Upper lobe of left lung (tissue), 6 donors: ENCODE results near the gene DSTYK. TPM values are rescaled to one million over a fixed set of nuclear protein-coding genes. Genes with fewer than 3 reads are reported as not detected.

Experiments
- ATAC-seq, 2 donors: fragments of 200-7000 bp; cut with Tn5 transposase; one replicate each; pipeline ENCODE4 v1.9.1; 2022; ENCODE audit warnings: mild to moderate bottlenecking in 2 of 2, moderate library complexity in 2 of 2; ENCODE audit not compliant: low FRiP score in 2 of 2
- DNase-seq, 2 donors: peaks; one replicate each; pipeline ENCODE4 v3.0.0-alpha.2; 2019 to 2020
- H3K27ac ChIP-seq, 4 donors: fragments of 200-600 bp; sonication (generic); one replicate each; pipeline ENCODE4 v1.5.1; 2016 to 2019
- H3K27me3 ChIP-seq, 4 donors: fragments of 200-600 bp; sonication (generic); one replicate each; pipeline ENCODE4 v1.5.1; 2017 to 2019
- H3K36me3 ChIP-seq, 4 donors: fragments of 200-600 bp; sonication (generic); one replicate each; pipeline ENCODE4 v1.5.1; 2016 to 2019
- H3K4me1 ChIP-seq, 4 donors: fragments of 200-600 bp; sonication (generic); one replicate each; pipeline ENCODE4 v1.5.1; 2018 to 2019
- H3K4me3 ChIP-seq, 4 donors: fragments of 200-600 bp; sonication (generic); one replicate each; pipeline ENCODE4 v1.5.1; 2017 to 2019; ENCODE audit warnings: mild to moderate bottlenecking in 2 of 4, moderate library complexity in 1 of 4
- H3K9me3 ChIP-seq, 4 donors: fragments of 200-600 bp; sonication (generic); one replicate each; pipeline ENCODE4 v1.5.1; 2018 to 2019
- EP300 ChIP-seq, 4 donors: sonication (generic); formaldehyde crosslinking; IDR thresholded peaks; one replicate each; pipeline ENCODE4 v1.5.1; 2017; ENCODE audit warnings: antibody characterized with exemption in 4 of 4, control low read depth in 2 of 4
- POLR2A ChIP-seq, 4 donors: fragments of 450-650 bp; IDR thresholded peaks; one replicate each; pipeline ENCODE4 v1.5.1; 2016 to 2017; ENCODE audit warnings: antibody characterized with exemption in 4 of 4, mild to moderate bottlenecking in 2 of 4
- POLR2AphosphoS5 ChIP-seq, 2 donors: sonication (generic); formaldehyde crosslinking; IDR thresholded peaks; one replicate each; pipeline ENCODE4 v1.5.1; 2017; ENCODE audit warnings: antibody characterized with exemption in 2 of 2
- total RNA-seq, 6 donors: library from RNA; depleted of rRNA in 4 of 6; stranded (reverse); fragments of >200 nt in 4 of 6; gene quantifications; one replicate each; pipeline versions ENCODE4 v1.1.0 to v1.2.1, GENCODE V29; 2016 to 2021
- TF ChIP-seq, protein P1 (sequence below), 6 experiments: fragments of 450-650 bp in 4 of 6; fragments of 200-600 bp in 2 of 6; sonication (generic) in 2 of 6; IDR thresholded peaks; one replicate each; pipeline ENCODE4 v1.5.1; 2016 to 2019; ENCODE audit warnings: antibody characterized with exemption in 6 of 6
- donor health status: DM: no; HTN: no; CAD: no; lungs with moderate emphysema.
- donor health status: DM: no; HTN: yes; CAD: no; lungs with severe emphysema.

The DSTYK gene
- total RNA-seq, 6 donors from 2014 or later, result 8.4 to 15.7 (median 10.6) TPM

- Histone ChIP-seq H3K9me3 (no peaks in the 10 kb centered on the region), H3K4me3 (no peak overlapping the region), H3K36me3 (peaks cover 37 to 99% (median 87%) of the 10 kb centered on the region in 4 donors), H3K27me3 (no peaks in the 10 kb centered on the region), H3K27ac (no peak overlapping the region), H3K4me1 (no peaks in the 10 kb centered on the region)
- ATAC-seq (no peak), DNase-seq (no peak)
- TF ChIP-seq POLR2A (IDR thresholded peaks at IDR 0.05), result no peak
- no peak for TF ChIP-seq EP300 (IDR thresholded peaks at IDR 0.05)
- TF ChIP-seq, protein P1, sequence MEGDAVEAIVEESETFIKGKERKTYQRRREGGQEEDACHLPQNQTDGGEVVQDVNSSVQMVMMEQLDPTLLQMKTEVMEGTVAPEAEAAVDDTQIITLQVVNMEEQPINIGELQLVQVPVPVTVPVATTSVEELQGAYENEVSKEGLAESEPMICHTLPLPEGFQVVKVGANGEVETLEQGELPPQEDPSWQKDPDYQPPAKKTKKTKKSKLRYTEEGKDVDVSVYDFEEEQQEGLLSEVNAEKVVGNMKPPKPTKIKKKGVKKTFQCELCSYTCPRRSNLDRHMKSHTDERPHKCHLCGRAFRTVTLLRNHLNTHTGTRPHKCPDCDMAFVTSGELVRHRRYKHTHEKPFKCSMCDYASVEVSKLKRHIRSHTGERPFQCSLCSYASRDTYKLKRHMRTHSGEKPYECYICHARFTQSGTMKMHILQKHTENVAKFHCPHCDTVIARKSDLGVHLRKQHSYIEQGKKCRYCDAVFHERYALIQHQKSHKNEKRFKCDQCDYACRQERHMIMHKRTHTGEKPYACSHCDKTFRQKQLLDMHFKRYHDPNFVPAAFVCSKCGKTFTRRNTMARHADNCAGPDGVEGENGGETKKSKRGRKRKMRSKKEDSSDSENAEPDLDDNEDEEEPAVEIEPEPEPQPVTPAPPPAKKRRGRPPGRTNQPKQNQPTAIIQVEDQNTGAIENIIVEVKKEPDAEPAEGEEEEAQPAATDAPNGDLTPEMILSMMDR (IDR thresholded peaks at IDR 0.05), result no peak
- TF ChIP-seq POLR2AphosphoS5 (IDR thresholded peaks at IDR 0.05), result no peak
These were observed 113.3 kb downstream of the DSTYK start for GRCh38 chr1:205098242-205098641.

- no peaks in the 10 kb centered on the region for H3K27me3 ChIP-seq
- no peaks in the 10 kb centered on the region for H3K9me3 ChIP-seq
- H3K36me3 ChIP-seq, result peaks cover 42 to 99% (median 76%) of the 10 kb centered on the region in 4 donors
- DNase-seq (no peak), ATAC-seq (no peak)
- H3K27ac ChIP-seq, result no peak overlapping the region
- TF ChIP-seq POLR2A (IDR thresholded peaks at IDR 0.05) (no peak), POLR2AphosphoS5 (IDR thresholded peaks at IDR 0.05) (no peak), EP300 (IDR thresholded peaks at IDR 0.05) (no peak)
- TF ChIP-seq, protein P1 (IDR thresholded peaks at IDR 0.05), result no peak
- no peaks in the 10 kb centered on the region for H3K4me1 ChIP-seq
- no peak overlapping the region for H3K4me3 ChIP-seq
These were observed 116.1 kb downstream of the DSTYK start for GRCh38 chr1:205095422-205095821.

Other genes starting within 250 kb of the DSTYK start
- not detected for gene CNTN2, start 168.5 kb downstream of the DSTYK start, total RNA-seq
- gene TMEM81, start 127.2 kb downstream of the DSTYK start, total RNA-seq, result 1 to 10 TPM; 1.2 to 7.2 (median 2.8) TPM
- 10 to 100 TPM in 4 of 6 donors, 1 to 10 TPM in 2; 7.3 to 19.3 (median 14.1) TPM for gene RBBP5, start 89.7 kb downstream of the DSTYK start, total RNA-seq
- gene TMCC2, start 16.2 kb upstream of the DSTYK start, total RNA-seq, result 1 to 10 TPM; 1.3 to 7.2 (median 3.8) TPM
- gene NUAK2, start 110.0 kb upstream of the DSTYK start, total RNA-seq, result 10 to 100 TPM in 3 of 6 donors, 1 to 10 TPM in 3; 8.5 to 14.7 (median 10.3) TPM
- gene KLHDC8A, start 145.2 kb upstream of the DSTYK start, total RNA-seq, result 1 to 10 TPM in 1 of 6 donors, under 1 TPM in 2, not detected in 3; 0.34 to 1.7 (median 0.37) TPM
- 10 to 100 TPM in 1 of 6 donors, 1 to 10 TPM in 3, not detected in 2; 1.1 to 14.7 (median 1.7) TPM for gene LEMD1, start 210.4 kb upstream of the DSTYK start, total RNA-seq
- 1 to 10 TPM in 4 of 6 donors, under 1 TPM in 2; 0.40 to 4.2 (median 1.1) TPM for gene BLACAT1, start 244.3 kb upstream of the DSTYK start, total RNA-seq